Activated CD8-positive, alpha-beta memory T cell treated with anti-CD3 and anti-CD28 coated beads, Interleukin-2, amount 50 U/mL, for 24 hours (primary cell): ENCODE data around the gene ELP5.

Experiments used
- DNase-seq: peaks from one replicate; pipeline ENCODE4 v3.0.0-alpha.2; 2020; ENCODE audit errors: extremely low read depth

ELP5 gene

DNA sequence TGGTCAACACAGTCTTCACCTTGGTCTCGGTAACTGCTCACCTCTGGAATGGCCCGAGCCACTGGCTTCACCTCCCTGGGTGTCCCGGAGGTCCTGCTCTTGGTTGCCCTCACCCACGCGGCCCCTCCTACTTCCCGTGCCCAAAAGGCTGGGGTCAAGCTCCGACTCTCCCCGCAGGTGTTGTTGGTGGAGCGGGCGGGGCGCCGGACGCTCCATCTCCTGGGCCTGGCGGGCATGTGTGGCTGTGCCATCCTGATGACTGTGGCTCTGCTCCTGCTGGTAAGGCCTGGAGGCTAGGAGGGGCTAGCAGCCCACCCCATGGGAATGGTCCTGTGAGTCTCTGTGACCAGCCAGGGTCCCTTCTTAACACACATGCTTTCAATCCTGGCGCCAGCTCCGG, 32.9 kb downstream of the ELP5 start:
- no peak for DNase-seq

DNA sequence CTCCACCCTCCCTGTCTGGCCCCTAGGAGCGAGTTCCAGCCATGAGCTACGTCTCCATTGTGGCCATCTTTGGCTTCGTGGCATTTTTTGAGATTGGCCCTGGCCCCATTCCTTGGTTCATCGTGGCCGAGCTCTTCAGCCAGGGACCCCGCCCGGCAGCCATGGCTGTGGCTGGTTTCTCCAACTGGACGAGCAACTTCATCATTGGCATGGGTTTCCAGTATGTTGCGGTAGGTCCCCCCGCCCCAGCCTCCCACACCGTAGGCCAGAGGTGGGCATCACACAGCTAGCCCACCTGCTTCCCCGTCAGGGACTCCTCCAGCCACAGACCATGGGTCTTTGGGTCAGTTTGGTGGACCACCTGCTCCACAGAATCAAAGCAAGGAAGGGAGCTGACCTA, 33.7 kb downstream of the ELP5 start:
- no peak for DNase-seq

DNA sequence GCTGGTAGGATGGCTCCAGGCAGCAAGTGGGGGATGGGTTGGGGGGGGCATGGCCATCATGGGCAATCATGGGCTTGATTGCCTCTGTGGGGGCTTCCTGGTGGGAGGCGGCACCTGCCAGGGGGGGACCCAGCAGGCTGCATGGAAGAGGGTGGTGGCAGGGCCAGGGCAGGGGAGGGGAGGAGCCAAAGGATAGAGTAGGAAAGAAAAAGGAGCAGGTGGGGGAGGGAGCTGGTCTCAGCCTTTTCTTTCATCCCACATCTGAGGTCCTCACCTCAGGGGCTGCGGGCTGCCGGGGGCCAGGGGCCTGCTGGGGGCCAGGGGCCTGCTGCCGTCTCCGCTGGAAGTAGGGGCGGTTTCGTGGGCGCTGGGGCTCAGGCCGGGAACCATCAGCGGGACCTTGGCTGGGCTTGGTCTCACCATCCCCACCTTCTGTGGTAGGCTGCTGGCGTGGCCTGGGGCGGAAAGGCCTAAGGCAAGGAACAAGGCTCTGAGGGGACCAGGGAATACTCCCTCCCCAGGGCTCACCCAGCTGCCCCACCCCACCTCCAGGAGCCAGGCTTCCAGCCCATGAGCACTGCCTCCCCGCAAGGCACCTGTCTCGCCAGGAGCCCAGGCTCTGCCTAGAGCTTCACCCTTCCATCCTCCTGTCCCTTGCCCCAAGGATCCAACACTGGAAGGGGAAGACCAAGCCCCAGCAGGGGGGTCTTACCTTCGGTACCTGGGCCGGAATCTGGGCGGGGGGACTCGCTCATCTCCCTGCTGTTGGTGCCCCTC, 37.4 kb downstream of the ELP5 start:
- no peak for DNase-seq

DNA sequence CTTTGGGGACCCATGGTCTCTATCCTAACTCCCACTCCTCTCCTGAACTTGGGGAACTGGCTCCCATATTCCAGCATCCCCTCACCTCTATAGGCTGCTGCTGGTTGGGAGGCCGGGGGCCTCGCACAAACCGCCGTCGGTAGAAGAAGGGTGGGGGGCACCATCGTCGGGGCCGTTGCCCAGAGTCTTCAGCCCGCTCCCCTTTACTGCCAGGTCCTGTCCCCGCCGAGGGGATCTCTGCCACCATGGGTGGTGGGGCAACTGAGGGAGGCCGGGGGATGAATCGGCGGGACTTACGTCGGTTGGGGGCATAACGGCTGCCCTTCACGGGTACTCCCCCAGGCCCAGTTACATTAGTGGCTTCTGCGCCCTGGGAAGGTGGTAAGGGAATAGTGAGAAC, 38.2 kb downstream of the ELP5 start:
- no peak for DNase-seq

DNA sequence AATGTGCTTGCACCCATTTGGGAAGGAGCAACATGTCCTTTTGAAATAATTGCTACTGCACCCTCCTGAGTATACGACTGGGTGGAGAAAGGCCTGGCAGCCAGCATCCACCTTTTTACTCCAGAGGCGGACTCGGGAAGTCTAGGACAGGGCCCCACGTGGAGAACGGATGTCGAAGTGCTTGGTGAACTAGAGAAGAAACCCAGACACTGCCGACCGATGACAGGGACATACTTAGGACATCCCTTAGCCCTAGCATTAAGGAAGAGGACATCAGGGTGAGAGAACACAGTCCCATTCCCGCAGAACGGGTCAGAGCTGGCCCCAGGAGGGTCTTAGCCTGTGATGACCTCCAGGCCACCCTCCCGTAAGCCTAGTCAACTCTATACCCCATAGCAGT, 38.7 kb downstream of the ELP5 start:
- no peak for DNase-seq

DNA sequence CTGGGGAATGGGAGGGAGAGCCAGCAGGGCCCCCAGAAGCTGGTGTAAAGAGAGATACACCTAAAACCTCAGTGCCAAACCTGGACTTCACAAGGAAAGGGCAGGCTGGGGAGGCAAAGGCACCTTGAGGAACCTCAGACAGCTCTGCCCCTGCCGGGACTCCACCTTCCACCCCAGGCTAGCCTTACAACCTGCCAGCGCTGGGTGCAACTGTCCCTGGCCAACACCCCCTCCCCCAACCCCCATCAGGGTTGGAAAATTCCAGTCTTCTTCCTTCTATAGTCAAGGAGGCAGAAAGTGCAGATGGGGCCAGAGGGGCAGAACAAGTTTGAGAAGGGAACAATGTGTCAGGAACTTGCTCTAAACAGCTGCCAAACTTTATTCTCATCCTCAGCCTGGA, 40.2 kb downstream of the ELP5 start:
- no peak for DNase-seq

DNA sequence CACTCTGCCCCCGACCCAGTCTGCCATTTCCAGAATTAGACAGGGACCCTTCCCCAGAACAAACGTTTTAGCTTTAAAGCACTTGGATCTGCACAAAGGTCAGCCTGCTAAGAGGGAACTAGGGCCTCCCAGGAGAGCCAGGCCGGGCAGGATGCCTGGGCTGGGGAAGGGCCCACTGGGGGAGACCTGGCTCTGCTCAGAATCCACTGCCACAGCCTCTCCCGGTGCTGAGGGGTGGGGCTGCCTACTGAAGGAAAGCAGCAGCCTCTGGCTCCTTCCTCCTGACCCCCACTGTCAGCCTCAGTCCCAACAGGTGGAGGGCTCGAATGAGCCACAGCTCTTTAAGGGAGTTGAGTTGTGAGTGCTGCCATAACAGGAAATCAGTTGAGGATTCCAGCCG, 40.7 kb downstream of the ELP5 start:
- DNase-seq, result no peak

DNA sequence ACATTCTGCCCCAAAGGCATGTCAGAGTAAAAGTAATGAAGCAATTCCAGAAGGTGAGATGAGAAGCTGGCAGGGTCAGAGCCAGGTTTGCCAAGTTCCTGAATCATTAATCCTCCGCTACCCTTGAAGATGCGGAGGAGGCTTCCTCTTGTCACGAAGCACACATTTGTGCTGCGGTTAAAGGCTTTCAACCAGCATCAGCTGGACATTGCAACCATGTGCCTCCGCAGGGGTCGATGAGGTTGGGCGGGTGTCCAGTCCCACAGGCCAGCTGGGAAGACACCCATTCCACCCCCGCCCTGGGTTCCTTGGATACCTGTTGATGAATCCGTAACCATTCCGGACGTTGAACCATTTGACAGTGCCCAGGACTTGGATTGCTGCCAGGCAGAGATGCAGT, 41.1 kb downstream of the ELP5 start:
- no peak for DNase-seq

DNA sequence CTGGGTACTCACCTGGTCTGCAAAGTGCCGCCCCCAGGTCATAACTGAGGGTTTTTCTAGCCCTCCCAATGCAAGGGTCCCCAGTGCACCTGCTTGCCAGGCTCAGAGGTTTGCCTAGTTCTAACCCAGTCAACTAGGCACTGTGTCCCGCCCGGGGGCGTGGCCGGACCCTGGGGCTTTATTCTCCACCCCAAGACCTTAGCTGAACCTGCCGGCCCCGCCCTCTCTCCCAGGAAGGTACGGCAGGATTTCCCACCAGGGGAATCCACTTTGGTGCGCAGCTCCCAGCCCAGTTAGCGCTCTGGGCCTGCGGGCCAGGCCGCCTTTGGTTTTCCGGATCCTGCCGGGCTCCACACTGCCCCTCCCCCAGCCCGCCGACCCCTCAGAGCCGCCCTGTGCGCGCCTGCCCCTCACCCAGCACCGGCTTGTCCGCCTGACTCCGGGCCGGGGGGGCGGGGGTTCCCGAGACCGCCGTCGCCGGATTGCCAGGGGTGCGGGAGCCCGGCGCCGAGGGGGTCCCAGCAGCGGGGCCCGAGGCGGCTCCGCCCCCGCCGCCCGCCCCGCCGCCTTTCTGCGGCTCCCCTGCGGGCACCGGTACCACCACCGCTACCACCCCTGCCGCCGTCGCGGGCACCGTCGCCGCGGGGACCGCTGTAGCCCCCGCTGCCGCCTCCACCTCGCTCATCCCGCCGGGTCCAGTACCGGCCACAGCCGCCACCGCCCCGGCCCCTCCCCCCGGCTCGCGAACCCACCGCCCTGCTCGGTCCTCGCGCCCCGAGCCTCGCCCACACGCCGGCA, 42.0 kb downstream of the ELP5 start:
- no peak for DNase-seq

DNA sequence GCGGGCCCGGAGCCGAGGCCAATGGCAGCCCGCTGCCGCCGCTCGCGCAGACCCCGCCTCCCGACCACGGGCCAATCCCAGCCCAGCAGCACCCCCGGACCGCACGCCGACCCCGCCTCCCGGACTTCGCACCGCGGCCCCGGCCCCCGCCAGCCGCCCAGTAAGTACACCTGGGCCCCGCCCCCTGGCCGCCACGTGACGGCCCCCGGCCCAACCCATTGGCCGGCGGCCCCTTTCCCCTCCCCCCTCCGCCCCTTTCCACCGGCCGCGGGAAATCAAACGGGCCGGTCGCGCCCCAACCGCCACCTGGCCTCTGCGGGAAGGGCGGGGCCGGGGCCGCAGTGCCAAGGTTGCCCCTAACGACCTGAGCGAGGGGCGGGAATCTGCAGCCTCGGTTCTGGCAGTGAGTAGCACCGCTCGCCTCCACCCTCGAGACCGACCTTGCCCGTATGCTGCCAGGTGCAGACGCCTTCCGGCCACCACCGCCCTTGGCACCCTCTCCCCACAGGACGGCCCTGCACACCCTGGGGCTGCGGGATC, 42.7 kb downstream of the ELP5 start, which contains the start of gene YBX2:
Gene YBX2 (minus strand): TSS at position 26 of the 540 bp plus-strand sequence. CDS start 139 bp downstream, outside the sequence.
- DNase-seq, result peak; percentile 34

DNA sequence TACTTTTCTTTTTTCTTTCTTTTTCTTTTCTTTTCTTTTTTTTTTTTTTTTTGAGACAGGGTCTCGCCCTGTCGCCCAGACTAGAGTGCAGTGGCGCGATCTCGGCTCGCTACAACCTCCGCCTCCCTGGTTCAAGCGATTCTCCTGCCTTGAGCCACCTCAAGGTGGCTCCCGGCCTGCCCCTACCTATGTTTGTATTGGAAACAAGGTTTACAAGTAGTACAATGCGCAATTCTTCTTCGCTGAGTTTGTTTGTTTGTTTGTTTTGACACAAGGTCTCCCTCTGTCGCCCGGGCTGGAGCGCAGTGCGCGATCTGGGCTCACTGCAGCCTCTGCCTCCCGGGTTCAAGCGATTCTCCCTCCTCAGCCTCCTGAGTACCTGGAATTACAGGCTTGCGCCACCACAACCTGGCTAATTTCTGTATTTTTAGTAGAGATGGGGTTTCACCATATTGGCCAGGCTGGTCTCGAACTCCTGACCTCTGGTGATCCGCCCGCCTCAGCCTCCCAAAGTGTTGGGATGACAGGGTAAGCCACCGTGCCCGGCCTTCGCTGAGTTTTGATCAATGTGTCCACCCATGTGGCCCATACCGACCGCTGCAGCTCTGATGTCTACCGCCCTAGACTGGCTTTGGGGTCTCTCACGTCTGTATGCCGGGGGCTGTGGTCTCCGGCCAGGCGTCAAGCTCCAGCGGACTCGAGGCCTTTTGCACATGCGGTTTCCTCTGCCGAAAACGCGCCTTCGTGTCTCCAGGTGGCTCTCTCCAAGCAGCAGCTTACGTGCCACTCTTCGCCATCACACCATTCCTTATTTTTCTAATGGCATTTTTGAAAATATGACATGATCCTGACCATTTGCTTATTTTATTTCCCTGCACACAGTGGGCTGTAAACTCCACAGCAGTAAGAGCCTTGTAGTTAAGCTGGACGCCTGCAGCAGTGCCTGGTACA, 43.5 kb downstream of the ELP5 start:
- DNase-seq, result no peak

DNA sequence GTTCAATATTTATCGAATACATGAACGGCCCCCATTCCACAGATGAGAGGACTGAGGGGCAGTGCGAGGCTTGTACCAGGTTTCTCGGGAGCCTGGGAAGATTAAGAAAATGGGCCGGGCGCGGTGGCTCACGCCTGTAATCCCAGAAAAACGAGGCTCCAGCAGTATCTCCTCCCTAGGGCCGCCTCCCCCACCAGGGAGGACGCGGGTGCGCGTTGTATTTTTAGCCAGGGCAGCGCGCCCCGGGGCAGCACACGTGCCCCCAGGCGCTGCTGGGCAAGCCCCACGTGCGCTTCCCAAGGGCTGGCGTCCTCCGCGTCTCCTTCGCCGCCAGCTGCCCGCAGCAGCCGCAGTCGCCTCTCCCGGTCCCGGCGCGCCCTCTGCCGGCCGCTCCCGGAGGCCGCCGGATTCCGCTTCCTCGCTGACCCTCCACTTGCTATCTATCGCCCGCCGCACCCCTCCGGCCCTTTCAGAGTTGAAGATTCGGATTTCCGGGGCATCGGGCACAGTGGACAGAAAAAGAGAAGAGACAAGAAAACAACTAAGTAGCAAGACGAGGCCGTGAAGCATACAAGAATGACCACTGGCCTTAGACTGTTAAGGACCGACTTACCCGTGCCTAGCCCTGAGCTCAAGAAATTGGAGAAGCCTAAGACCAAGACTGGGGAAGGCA, 44.3 kb downstream of the ELP5 start:
- DNase-seq, result no peak

DNA sequence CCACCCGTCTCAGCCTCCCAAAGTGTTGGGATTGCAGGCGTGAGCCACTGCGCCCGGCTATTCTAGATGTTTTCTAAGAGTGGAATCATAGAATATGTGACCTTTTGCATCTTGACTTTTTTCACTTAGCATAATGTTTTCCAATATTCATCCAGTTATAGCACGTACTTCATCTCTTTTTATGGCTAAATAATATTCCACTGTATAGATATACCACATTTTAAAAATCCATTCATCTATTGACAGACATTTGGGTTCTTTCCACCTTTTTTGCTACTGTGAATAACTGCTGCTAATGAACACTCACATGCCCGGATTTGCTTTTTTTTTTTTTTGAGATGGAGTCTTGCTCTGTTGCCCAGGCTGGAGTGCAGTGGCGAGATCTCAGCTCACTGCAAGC, 52.2 kb downstream of the ELP5 start:
- no peak for DNase-seq

DNA sequence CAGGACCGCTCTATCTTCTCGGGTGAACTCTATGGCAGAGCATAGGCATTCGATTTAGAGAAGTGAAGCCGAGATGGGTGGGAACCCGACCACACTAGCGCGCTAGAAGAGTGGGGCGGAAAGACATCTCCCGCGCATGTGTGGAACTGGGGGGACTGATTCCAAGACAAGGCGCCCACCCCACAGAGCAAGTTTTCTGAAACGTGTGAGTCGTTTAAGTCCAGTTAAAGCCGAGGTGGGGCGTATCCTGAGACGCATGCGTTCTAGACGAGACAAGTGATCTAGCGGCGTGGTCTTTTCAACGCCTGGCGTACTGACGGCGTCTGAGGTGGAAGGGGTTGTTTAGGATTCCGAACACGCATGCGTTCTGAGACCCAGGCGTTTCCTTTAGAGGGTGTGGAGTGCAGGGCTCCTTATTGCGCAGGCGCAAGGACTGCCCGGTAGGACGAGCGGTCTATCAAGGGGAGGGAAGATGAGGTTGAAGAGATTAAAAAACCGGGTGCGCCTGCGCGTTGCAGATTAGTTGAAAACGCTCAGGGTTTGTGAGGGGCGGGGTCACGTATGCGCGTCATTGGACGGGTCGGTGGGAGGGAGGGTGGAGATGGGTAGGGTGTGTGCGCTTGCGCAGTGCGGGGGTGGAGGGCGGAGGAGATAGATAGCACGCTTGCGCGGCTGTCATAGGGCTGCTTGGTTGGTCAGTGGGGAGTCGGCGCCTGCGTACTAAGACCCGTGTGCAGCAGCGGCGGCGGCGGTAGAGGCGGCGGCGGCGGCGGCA, 55.1 kb downstream of the ELP5 start, which contains the start of gene EIF5A:
Gene EIF5A (plus strand): TSS at position 718 of the 775 bp plus-strand sequence. CDS start 2,008 bp downstream, outside the sequence.
- peak; percentile 100 for DNase-seq

DNA sequence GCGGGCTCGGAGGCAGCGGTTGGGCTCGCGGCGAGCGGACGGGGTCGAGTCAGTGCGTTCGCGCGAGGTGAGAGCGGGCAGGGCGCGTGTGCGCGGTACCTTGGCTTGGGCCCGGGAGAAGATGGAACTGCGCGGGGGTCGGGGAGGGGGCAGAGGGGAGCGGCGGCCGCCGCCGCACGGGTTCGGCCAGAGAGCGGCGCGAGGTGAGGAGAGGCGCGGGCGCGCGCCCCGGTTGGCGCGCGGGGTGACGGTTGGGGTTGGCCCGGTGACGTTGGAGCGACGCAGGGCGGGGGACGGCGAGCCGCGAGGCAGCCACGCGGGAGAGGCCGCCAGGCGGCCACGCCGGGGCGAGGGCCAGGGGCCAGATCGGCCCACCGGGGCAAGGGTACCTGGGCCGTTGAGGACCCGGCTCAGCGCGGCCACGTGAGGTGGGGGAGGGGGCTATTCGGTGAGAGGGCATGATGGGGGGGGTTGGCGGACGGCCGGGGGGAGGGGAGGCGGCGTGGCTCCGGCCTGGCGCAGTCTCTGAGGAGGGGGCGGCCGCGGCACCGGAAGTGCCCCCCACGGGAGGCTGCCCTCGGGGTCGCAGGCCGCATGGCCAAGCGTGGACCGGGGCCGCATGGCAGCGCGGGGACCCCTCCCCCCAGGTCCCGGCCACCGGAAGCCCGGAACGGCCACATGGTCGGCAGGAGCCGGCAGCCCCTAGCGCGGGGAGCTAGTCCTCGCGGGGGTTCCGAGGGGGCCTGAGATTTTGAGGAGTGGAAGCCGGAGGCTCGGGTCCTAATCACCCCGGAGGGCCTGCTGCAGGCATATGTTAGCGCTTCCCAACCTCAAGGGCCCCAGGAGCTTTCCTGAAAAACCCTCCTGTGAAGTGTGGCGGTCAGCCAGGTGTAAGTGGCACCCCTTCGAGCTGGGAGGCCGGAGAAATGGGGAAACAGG, 55.9 kb downstream of the ELP5 start:
- DNase-seq, result no peak

DNA sequence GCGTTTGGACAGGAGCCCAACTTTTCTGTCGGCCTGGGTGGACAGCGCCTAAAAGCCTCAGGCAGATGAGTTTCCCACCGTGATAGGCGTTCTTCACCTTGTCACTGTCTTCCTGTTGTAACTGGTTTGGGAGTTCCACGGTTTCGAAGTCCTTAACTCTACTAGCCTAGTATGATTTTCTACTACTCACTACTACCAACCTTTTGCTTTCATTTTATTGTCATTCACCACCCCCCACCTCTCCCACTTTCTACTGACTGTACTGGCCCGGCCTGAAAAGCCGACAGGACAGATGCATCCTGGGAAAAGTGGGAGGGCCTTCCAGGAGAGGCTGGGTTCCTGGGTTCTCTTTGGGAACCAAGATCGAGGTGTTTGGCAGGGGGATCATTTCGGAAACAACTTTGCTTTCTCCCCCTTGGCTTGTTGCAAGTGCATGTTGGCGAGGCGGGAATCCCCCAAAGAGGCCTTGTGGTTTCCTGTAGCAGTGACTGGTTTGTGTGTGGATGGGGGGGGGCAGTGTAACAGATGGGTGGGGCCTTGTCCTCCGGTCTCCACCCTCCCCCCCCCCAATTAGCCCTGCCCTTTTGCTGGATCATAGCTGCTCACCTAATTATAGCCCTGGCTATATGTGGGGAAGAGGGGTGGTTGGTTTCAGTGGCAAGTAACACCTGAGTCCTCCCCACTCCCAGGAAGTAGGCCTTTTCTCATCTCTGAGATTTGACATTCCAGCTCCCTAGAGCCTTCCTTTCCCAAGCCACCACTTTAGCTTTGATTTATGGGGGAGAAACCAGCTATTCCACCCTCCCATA, 56.8 kb downstream of the ELP5 start:
- peak; percentile 71 for DNase-seq
